HG02840 (cell line): ENCODE measurements around the gene G6PC2.
"Not testable (repeated sequence)": the region's sequence is repeated elsewhere in the genome, so short reads cannot be mapped to it uniquely, and the experiment has no call there.

Source experiments
- ATAC-seq: cut with Tn5 transposase; IDR thresholded peaks from one replicate; pipeline ENCODE4 v1.9.1; 2021; ENCODE audit warnings: mild to moderate bottlenecking, moderate library complexity, moderate number of reproducible peaks; ENCODE audit not compliant: unreplicated experiment, low FRiP score

The G6PC2 gene

DNA sequence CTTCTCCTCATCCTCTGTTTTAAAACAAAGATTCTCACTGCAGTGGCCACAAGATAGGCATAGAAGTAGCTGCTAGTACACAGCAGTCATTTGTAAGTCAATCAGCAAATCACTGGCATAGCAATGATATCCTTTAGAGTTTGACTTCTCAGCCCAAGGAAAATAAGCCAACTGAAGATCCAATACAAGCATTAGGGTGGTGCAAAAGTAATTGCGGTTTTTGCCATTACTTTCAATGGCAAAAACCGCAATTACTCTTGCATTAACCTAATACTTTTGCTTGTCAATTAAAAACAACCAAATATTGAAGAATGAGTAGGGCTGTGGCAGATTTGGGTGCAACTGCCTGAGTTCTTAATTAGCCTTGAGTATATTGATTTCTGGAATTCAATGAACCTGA, 2.8 kb downstream of the G6PC2 start:
- no peak for ATAC-seq

DNA sequence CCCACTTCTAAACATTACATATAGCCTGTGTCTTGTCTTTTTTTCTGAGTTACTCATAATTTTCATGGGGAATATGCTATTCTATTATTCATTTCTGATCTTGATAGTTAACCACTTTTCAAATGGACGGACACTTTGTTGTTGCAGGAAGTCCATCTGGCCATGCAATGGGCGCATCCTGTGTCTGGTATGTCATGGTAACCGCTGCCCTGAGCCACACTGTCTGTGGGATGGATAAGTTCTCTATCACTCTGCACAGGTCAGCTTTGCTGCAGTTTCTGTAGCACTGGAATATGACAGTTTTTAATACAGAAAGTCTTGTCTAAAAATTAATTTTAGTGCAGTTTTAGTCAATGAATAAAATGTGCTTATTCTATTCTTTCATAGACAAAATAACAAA, 3.3 kb downstream of the G6PC2 start:
- no peak for ATAC-seq

DNA sequence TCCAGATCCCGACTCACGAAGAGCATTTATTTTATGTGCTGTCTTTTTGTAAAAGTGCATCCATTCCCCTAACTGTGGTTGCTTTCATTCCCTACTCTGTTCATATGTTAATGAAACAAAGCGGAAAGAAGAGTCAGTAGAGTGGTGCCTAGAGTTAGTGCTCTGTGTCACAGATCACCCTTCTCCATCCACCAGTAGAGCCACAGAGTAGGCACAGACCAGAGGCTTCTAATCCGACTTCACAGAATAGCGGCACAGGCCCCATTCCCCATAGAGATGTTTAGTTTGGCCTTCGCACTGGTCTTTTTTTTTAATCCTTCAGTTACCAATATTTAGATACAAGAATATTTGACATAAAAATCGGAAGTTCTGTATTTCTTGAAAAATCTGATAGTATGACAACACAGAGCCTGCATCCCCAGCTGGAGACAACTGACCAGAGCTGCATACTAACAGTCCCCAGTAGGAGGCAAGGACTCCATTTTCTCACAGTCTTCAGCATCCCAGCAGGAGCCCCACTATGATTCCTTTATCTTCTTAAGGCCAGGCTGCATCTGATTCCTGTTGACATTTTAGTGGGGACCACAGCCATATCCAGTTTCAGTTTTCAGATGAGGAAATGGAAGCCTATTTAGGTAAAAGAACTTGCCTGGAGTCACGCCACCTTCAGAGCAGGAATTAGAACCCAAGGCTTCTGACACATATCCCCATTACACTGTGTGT, 7.0 kb downstream of the G6PC2 start:
- ATAC-seq = no peak

DNA sequence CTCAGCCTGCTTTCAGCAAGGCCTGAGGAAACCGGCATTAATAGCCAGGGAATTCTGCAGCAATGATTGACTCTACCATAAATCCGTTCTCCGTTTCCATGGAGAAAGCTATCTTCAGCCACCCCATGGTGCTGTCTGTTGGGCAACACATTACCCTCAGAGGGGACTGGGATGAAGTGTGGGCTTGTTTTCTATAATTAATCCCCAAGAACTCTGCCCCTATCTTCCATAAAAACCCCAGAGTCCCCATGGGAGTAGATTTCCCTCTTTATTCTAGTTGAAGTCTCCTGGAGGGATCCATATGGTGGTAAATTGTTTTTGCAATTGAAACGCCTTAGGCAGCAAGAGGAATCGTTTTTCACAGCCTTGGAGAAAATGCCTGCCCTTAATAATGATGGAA, 9.2 kb downstream of the G6PC2 start:
- no peak for ATAC-seq

DNA sequence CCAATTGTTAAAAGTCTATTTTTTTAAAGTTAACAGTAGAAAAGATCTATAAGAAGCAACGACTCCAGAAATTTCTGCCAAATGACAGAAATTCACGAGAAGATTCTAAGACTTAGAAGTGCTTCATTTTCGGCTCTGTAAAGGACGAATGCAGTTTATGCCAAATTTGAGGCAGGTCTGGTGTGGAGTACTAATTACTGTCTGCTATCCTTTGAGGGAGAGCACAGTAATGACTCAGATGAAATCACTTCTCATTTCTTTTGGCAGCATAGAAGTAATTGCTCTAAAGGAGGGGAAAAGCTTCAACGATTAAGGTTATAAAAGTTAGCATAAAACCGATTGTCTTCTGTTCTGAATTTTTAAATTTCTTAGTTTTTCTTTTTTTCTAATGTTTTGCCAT, 11.4 kb downstream of the G6PC2 start:
- no peak for ATAC-seq

DNA sequence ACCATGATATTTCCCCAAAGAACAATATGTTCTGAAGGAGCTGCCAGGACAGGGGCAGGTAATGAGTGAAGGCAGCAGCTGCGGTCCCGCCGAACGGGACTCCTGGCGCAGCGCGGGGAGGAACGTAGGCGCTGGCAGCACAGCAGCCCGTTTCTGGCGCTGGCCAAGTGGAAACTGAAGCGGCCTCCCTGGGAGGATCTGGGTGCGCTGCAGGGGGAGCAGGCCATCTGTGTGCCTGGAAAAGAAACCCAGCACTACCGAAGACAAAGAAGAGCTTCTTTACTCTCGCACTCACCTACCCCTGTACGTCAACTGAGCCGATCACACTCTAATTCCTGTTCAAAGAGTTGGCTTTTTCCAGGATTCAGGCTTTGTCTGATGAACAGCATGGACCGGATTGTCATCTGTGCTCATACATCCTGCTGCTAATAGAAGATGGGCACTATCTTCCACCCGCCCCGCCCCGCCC, 11.8 kb downstream of the G6PC2 start:
- no peak for ATAC-seq

DNA sequence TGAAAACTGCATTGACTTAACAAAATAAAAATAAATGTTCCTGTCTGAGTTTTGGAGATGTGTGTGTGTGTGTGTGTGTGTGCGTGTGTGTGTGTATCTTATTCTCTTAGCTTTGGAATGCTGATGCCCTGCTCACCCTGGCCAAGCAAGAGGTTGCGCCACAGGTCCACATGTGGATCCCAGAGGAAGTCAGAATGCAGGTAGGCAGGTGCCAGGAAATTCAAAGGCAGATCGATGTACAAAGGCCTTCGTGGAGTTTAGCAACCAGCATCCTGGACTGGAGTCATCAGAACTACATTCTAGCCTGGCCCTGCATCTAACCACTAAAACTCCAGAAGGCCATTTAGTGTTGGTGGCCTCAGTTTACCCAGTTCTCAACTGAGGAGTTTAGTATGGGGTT, 12.4 kb downstream of the G6PC2 start:
- ATAC-seq = no peak

DNA sequence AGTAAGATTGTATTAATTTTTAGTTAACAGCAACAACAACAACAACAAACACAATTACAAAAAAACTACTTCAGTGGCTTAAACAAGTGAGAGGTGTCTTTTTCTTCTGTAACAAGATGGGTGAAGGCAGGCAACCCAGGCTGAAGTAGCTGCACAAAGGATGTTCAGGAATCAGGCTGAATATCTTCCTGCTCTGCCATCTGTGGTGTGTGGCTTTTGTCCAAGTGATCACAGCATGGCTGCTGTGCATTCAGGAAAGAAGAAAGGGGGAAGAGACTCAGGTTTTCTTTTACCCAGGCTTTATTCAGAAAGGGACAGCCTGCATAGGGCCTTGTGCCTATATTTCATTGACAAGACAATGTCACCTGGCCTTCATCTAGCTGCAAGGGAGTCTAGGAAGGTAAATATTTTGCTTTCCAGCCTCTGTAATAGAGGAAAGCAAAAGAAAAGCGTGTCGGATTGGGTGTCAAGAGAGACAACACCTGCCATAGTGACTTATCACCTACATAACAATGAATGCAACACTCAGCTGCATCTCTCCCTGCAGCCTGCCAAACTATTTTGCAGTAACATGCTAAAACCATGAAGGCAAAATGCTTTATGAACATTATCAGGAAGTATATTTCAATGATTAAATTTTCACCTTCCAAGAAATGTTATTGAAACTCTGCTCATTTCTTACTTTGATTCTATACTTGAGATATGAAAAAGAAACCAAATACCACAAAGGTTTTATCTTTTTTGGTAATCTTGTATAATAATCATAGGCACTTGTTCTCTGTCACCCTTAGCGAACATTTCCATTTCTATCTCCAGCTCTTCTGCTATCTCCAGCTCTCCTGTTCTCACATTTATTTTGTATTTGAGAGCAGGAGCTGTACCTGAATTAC, 14.6 kb downstream of the G6PC2 start:
- no peak for ATAC-seq

DNA sequence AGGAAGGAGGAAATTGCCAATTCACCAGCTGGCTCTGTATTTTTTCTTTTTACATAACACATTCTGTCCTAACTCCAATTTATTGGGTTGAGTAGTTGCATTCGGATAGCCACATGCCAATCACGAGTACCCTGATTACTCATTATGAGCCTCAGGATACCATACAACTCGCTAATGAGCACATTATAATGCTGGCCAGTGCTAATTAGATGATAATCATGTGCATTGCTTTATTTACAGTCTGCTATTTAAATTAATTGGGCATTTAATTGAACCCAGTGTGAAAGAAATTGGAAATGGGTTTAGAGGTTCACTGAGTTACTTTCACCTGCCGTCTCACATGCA, 15.2 kb downstream of the G6PC2 start:
- no peak for ATAC-seq

DNA sequence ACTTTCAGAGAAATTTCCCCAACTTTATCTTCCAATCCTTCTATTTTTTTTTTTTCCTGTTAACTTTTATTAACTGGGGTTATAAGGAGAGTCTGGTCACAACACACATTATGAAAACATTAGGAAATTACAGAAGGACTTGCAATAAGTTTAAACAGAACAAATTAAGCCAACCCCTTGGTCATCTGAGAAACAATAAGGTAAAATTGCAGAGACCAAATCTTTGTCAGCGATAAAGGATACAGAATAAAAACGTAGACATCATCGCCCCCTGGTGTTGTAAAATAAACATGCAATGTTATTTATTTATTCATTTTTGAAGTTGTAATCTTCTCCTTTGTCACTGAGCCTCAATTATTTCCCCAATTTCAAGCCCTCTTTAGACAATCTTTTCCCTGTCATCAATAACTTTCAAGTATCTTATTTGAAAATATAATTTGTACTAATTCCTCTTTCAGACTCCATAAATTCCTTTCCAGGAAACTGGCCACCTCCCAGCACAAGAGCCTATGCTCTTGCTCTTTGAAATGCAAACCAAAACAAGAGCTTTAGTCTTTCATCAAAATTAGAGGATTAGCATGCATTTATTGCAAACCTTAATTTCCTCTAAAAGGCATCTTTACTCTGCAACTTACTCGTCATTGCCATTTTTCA, 19.5 kb downstream of the G6PC2 start:
- ATAC-seq = no peak

DNA sequence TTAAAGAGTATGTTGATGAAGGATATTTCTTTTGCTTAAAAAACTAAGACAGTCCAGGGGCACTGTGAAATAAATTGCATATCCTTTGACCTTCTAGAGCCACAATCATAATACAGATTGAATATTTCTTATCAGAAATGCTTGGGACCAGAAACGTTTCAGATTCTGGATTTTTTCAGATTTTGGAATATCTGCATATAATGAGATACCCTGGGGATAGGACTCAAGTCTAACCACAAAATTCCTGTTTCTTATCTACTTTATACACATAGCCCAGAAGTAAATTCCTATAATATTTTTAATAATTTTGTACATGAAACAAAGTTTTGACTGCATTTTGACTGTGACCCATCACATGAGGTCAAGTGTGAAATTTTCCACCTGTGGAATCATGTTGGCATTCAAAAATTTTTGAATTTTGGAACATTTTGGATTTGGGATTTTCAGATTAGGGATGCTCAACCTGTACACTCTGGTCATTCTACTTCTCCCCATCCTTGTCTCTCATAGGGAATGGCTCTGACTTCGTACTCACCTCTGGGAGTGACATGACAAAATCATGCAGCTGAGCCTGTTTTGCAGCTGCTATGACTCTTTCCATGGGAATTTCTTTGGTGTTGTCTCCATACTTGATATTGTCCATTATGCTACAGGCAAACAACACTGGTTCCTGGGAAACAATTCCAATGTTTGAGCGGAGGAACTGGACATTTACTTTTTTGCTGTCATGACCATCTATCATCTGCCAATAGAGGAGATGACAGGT, 25.7 kb downstream of the G6PC2 start:
- no peak for ATAC-seq

DNA sequence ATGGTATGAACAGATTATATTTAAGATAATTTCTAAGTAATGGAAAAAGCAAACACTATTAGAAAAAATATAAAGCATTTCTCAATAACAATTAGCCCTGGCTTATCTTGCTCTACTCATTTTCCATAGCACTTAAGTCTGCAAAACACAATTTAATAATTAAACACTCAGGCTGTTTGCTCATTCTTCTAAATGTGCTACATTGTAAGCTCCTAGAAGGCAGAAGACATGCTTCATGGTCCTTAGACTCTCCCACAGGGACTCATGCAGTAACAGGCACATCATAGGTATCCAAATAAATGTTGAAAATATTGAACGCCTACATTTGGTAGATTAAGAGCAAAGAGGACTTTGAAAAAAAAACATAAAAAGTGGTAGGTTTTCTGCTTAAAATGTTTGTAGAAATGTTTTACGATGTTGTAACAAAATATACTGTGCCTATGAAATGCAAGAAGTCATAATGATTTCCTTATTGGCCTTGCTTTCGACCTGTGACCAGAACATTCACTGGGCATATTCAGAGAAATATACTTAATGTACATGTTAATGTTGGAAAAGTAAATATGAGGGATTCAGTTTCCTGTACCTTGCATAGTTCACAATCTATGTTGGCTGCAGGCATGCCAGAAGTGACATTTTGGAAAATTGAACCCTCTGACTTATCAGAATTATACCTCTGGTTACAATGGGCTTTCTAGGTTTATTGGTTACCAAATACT, 27.2 kb downstream of the G6PC2 start:
- no peak for ATAC-seq

DNA sequence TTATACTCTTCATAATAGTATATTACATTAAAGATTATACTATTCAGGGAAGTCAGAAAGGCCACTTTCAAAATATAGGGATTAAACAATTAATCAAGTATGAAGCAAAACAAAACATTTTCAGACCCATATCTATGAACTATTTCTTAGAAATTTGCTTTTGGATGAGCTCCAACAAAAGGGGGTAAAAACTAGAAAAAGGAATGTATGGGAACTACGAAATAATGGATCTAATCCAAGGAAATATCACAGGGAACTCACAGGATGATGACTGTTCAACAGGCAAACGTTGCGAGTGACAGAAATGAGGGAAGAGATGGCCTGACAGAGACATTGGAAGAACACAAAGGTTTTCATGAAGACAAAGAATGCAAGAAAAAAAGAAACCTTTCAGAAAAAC, 27.9 kb downstream of the G6PC2 start:
- no peak for ATAC-seq

DNA sequence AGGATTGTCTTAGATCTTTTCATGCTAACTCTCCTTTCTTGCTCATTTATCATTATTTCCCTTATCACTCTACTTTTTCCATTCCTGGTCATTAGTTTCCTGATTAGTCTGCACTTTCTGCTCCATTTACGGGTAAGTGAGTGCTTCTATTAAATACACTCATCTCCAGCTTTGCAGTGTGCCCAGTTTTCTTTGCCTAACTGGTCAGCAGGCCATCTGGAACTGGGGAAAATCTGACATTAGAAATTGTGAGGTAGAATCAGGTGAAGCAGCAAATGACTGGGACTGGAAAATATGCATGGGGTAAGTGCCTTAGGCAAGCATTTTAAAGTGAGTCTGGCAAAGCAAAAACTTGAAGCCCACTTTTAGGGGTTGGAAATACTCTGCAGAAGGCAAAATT, 29.2 kb downstream of the G6PC2 start:
- no peak for ATAC-seq

DNA sequence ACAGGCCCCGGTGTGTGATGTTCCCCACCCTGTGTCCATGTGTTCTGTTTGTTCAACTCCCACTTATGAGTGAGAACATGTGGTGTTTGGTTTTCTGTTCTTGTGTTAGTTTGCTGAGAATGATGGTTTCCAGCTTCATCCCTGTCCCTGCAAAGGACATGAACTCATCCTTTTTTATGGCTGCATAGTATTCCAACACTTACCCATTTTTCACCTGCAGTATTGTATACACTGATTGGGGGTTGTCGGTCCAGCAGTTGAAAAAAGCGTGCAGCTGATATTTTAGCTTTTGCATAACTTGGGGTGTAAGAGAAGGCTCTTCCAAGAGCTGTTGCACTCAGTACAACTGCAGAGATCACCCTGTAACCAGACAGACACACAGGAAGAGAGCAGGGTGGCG, 31.1 kb downstream of the G6PC2 start:
- not testable (repeated sequence) for ATAC-seq

DNA sequence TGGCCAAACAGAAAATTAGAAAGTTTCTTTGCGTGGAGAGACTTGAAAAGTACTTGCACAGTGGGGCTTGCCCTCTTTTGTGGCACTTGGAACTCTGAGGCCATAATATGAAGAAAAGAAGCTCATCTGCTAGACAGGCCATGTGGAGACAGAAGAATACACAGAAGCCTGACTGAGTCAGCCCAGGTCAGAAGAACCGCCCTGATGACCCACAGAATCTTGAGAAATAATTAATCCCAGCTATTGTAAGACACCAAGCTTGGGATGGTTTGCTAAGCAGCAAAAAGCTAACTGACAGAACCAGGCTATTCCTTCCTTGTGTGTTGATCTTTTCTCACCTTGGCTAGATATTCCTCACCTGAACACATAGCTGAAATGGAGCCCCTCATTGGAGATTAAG, 33.7 kb downstream of the G6PC2 start:
- ATAC-seq = no peak

DNA sequence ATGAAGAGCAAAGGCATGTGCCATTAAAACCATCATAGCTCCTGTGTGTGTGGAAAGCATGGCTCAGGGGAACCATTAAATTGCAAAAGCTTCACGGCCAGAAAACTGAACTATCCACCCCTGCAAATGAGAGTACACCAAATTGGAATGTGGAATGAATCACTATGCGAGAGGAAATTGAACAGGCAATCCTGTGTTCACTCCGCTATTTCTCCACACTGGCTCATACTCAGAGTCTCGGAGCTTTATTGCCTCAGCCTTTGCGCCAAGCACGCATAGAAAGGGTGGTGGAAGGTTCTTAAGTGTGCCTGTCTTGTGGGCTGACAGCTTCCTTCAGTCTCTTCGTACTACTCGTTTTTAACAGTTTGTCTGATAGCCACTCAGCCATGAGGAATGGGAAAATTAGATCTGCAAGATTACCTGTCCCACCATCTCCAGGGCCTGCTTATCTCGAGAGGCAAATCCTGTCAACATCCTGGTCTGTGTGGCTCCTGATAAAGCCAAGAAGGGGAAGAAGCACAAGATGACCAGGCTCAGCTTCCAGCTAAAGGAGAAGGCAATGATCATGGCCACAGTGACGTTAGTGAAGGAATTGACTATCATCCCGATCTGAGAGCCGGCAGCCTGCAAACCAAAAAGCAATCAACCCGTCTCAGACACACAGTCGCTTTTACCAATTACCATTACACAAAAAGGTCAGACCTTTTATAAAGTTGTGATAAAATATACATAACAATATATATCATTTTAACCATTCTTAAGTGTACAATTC, 34.9 kb downstream of the G6PC2 start:
- no peak for ATAC-seq

DNA sequence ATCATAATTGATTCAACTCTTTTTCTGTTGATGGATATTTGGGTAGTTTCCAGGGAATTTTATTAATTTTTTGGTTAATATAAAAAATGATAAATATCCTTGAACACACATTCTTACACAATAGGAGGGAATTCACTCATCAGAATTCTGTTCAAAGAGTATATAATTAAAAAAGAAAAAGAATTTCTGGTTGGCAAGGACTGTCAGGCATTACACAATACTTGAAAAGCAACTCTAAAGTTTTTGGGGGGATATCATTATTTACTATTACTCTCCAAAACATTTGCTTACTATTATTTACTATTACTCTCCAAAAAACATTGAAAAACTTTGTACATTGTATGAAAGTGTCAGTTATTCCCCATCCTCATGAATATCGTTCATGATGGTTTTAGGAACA, 38.0 kb downstream of the G6PC2 start:
- ATAC-seq = no peak

DNA sequence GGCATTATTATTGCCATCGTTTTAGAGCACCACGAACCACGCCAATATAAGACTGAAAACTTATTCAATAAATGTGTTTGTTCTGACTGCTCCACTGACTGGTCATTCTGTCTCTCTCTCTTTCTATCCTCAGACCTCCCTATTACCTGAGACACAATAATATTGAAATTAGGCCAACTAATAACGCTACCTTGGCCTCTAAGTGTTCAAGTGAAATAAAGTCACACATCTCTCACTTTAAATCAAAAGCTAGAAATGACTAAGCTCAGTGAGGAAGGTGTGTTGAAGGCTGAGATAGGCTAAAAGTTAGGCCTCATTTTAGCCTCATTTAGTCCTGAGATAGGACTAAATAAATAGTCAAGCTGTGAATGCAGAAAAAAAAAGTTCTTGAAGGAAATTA, 38.8 kb downstream of the G6PC2 start:
- no peak for ATAC-seq
